Measurements from ENCODE around the gene ZNF423. TPM values are rescaled to one million over a fixed set of nuclear protein-coding genes. Genes with fewer than 3 reads are reported as not detected.

Gene ZNF423
- total RNA-seq, 2 experiments from 2014 or later, result not detected

DNA sequence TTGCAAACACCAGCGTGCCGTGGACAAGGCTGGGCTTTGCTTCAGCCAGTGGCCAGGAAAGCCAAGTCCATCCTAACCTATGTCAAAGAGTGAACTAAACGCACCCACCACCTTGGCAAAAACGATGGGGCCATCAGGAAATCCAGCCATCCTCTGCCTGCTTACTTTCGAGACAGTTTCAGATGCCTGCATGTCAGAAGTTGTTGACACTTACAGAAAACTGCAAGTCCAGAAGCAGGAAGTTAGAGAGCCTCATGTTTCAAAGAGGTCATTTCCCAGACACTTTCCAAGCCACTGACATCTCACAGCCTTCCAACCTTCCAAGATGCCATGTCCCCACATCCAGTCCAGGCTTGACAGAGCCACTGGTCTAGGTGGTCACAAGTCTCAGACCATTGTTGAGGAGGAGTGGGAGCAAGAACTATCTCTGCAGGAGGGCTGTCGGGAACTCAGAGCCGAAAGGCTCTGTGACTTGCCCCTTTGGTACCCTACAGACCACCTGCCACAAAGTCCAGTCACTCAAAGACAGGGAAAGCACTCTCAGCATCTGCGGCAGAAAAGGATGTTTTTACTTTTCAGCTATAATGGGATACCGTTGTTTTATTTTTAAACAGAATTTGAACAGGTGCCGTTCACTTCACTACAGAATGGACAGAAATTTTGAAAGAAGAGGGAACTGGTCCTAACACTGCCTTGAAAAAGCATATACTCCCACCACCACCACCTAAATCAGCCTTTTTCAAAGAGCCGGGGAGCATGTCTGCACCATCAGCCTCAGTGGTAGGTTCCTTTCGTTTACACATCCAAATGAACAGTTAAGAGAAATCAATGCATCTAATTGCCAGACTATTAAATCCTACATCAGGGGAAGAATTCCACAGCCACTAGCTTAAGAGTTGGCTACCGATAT lies 5.1 kb downstream of the ZNF423 start:
- CTCF ChIA-PET, result interaction anchor here (0.6 kb wide), 1 partner anchor 36 kb away, joined by 3 read pairs; no protein-coding TSS in a partner anchor
- POLR2A ChIA-PET, result no interaction called here
- H3K4me3 Mint-ChIP-seq, result no peak overlapping the region

DNA sequence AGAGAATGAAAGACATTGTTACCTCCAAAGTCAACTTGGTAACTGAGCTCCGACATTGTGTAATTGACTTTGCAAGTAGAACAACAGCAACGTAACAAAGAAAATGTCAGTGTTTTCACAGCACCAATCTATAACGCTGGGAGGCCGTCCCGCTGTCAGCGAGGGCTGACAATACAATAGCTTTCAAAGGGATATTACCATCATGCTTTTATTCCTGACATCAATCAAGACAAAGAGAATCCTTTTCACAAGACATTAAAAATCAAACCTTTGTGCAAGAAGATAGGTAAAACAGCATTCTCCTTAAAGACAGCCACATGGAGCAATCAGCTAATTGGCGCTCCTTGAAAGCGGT lies 6.2 kb downstream of the ZNF423 start:
- ChIA-PET CTCF (interaction anchor here (0.6 kb wide), 1 partner anchor 792 kb away, joined by 3 read pairs; no protein-coding TSS in a partner anchor), POLR2A (no interaction called here)
- H3K4me1 Mint-ChIP-seq, result peaks cover 3% of the 10 kb centered on the region
- H3K27me3 Mint-ChIP-seq, result peaks cover 39% of the 10 kb centered on the region
- no peak overlapping the region for H3K27ac Mint-ChIP-seq
- no peaks in the 10 kb centered on the region for H3K36me3 Mint-ChIP-seq (ENCODE audit: low read depth)
- no peak for DNase-seq
- no peaks in the 10 kb centered on the region for H3K9me3 Mint-ChIP-seq
- H3K4me3 Mint-ChIP-seq, result no peak overlapping the region

More for the DNA sequence above, 5.1 kb downstream of the ZNF423 start:
- Mint-ChIP-seq H3K4me1 (peaks cover 3% of the 10 kb centered on the region), H3K27ac (no peak overlapping the region), H3K36me3 (ENCODE audit: low read depth) (no peaks in the 10 kb centered on the region), H3K9me3 (no peaks in the 10 kb centered on the region), H3K27me3 (peaks cover 39% of the 10 kb centered on the region)
- DNase-seq, result no peak

DNA sequence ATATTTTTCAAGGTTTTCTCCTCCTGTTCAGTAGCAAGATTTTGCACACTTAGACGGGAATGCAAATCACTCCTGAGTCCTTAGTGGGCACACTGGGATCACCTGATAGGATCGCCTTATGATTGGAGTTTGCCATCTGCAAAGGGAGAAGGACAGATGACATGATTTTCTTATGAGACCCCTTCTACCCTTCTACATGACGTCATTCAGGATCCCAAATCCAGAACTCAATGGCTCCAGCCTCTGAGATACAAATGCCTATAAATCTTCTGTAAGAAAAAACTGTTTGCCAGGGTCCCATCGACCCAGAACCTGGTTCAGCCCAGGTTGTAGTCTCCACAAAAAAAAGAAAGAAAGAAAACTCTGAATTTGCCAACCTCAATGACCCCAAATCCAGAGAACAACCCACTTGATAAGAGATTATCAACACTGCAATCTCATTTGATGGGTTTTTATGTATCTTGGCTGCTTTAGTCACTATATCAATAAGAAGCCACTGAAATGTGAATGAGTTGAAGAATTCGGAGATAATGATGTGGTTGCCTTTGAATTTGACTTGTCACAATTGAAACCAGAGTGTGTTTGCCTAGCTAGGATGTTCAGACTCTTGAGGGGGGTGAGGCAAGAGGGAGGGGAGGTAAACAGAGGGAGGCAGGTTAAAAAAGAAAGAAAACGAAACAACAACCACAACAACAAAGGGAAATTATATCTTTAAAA lies 6.7 kb downstream of the ZNF423 start:
- DNase-seq, result no peak
- H3K9me3 Mint-ChIP-seq, result no peaks in the 10 kb centered on the region
- no peak overlapping the region for H3K27ac Mint-ChIP-seq
- H3K27me3 Mint-ChIP-seq, result peaks cover 39% of the 10 kb centered on the region
- no peaks in the 10 kb centered on the region for H3K36me3 Mint-ChIP-seq (ENCODE audit: low read depth)
- peaks cover under 1% of the 10 kb centered on the region for H3K4me1 Mint-ChIP-seq
- CTCF ChIA-PET, result interaction anchor here (0.6 to 1.1 kb wide), 2 partner anchors 8 to 791 kb away, joined by 3 read pairs; no protein-coding TSS in a partner anchor
- no peak overlapping the region for H3K4me3 Mint-ChIP-seq
- POLR2A ChIA-PET, result no interaction called here

DNA sequence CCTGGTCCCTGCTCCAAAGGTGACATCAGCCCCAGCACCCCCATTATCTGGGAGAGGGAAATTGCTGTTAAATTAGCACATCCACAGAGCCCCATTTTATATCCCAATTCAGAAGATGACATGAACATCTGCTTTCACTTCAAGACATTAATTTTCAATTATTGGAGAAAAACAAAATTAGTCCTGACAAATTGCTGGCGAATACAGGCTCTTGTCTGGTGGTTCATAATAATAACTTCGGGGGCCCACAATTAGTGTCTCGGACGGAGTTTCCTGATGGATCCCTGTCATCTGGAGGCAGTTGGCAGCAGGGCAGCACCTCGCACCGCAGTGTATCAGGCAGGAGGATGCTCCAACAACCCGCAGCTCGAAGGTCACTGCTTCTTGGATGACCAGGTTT lies 7.4 kb downstream of the ZNF423 start:
- Mint-ChIP-seq H3K4me3 (no peak overlapping the region), H3K36me3 (ENCODE audit: low read depth) (no peaks in the 10 kb centered on the region), H3K9me3 (no peaks in the 10 kb centered on the region), H3K4me1 (no peaks in the 10 kb centered on the region), H3K27ac (no peak overlapping the region), H3K27me3 (peaks cover 34% of the 10 kb centered on the region)
- POLR2A ChIA-PET, result no interaction called here
- CTCF ChIA-PET, result interaction anchor here (1.1 kb wide), 1 partner anchor 9 kb away, joined by 3 read pairs; no protein-coding TSS in a partner anchor
- DNase-seq, result no peak

DNA sequence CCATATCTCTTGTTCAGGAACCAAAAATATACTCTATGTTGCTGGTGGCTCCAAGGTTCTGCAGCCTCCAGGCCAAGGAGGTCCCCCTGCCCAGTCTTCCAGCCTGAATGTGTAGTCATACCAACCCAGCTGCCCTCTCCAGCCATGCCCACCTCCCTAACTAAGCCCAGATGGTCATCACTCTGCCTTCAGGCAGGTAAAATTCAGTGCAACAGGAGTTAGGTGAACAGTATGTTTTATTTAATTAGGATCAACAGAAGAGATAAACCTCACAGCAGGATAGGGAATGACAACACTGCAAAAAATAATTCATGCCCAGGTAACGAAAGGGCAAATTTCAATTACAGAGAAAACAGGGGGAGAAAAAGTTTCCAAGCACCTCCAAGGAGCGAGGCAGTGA lies 9.1 kb downstream of the ZNF423 start:
- Mint-ChIP-seq H3K36me3 (ENCODE audit: low read depth) (no peaks in the 10 kb centered on the region), H3K9me3 (no peaks in the 10 kb centered on the region), H3K4me3 (no peak overlapping the region), H3K27ac (no peak overlapping the region), H3K4me1 (no peaks in the 10 kb centered on the region), H3K27me3 (peaks cover 27% of the 10 kb centered on the region)
- CTCF ChIA-PET, result no interaction called here
- no peak for DNase-seq
- POLR2A ChIA-PET, result no interaction called here

DNA sequence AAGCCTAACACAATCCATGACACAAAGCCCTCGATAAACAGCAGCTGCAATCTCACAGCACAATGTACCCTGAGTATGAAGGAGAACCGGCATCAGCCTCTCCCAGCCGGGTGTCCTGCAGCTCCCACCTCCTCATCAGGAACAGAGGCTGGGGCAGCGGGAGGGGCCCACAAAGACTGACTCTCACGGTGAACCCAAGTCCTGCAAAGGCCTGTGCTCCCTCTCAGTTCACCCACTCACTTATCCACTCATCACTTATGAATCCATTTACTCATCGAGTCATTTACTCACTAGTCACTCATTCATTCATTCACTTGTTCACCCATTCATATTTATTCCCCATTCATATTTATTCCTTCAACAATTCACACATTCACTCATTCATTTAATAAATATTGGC lies 11.6 kb downstream of the ZNF423 start:
- no peak for DNase-seq
- H3K36me3 Mint-ChIP-seq (ENCODE audit: low read depth), result no peaks in the 10 kb centered on the region
- H3K27me3 Mint-ChIP-seq, result peaks cover 21% of the 10 kb centered on the region
- H3K27ac Mint-ChIP-seq, result no peak overlapping the region
- ChIA-PET CTCF (interaction anchor here (0.6 kb wide), 2 partner anchors 221 to 1016 kb away, joined by 3 read pairs; no protein-coding TSS in a partner anchor), POLR2A (no interaction called here)
- H3K9me3 Mint-ChIP-seq, result no peaks in the 10 kb centered on the region
- H3K4me1 Mint-ChIP-seq, result no peaks in the 10 kb centered on the region
- H3K4me3 Mint-ChIP-seq, result no peak overlapping the region

DNA sequence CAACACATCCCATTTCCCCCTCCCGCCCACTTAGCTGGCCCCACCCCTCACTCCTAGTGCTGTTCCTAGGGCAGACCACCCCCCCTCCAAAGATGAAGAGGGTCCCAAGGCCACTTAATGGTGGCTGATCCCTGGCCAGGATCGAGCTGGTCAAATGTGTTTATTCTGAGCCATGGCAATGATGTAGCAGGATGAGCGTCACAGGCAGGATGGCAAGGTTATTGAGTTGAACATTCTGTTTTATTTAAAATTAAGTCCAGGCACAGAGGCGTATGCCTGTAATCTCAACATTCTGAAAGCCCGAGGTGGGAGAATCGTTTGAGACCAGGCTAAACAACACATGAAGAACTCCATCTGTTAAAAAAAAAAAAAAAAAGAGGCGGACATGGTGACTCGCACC lies 12.2 kb downstream of the ZNF423 start:
- Mint-ChIP-seq H3K27ac (no peak overlapping the region), H3K4me1 (no peaks in the 10 kb centered on the region), H3K36me3 (ENCODE audit: low read depth) (no peaks in the 10 kb centered on the region), H3K27me3 (peaks cover 20% of the 10 kb centered on the region), H3K4me3 (no peak overlapping the region), H3K9me3 (no peaks in the 10 kb centered on the region)
- ChIA-PET CTCF (interaction anchor here (0.6 kb wide), 2 partner anchors 222 to 1017 kb away, joined by 3 read pairs; no protein-coding TSS in a partner anchor), POLR2A (no interaction called here)
- DNase-seq, result no peak

DNA sequence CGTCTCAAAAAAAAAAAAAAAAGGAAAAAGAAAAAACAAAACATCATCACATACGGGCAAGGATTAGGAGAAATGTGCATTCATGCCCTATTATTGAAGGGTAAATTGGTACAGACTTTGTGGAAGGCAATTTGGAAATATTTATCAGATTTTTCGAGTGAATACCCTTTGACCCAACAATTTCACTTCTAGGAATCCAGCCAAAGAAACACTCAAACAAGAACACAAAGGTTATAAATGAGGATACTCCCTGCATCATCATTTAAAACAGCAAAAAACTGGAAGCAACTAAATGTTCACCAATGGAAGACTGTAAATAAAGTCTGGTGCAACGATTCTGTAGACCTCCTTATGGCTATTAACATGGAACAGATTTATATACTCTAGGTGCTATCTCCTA lies 12.9 kb downstream of the ZNF423 start:
- H3K27me3 Mint-ChIP-seq, result peaks cover 22% of the 10 kb centered on the region
- H3K4me1 Mint-ChIP-seq, result no peaks in the 10 kb centered on the region
- ChIA-PET CTCF (interaction anchor here (0.6 kb wide), 1 partner anchor 114 kb away, joined by 4 read pairs; no protein-coding TSS in a partner anchor), POLR2A (no interaction called here)
- no peaks in the 10 kb centered on the region for H3K36me3 Mint-ChIP-seq (ENCODE audit: low read depth)
- no peak for DNase-seq
- H3K9me3 Mint-ChIP-seq, result no peaks in the 10 kb centered on the region
- H3K27ac Mint-ChIP-seq, result no peak overlapping the region
- H3K4me3 Mint-ChIP-seq, result no peak overlapping the region

DNA sequence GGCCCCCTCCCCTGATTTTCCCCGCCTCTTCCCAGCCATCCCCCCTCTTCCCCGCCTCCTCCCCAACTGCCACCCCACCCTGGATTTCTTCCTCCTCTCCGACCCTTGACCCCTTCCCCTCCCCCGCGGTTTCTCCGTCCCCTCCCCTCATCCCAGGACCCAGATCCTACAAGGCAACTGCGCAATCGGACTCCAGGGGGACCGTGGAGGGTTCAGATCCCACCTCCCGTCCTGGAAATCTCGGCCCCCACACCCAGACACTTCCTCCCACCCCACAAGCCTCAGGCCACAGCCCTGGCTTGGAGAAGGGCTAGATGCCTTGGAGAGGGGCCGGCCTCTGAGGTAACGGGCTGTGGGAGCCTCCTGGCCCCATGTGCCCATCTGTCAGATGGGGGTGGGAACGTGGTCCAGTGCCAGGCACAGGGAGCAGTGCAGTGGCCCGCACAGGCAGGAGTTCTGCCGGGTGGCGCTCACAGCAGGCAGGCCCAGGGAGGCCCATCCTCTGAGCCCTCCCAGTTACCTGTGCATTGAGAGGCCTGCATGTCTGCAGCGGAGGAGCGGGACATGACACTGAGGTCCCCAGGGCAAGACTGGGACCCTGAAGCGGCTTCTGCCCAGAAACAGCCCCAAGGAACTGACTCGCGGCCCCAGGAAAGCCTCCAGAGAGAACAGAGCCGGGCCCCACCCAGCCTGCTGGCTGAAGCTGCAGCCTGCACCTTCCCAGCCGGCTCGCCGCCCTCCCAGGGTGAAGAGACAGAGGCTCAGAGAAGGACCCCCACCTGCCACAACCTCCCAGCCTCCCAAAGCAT lies 16.7 kb downstream of the ZNF423 start:
- Mint-ChIP-seq H3K36me3 (ENCODE audit: low read depth) (no peaks in the 10 kb centered on the region), H3K27me3 (peaks cover 24% of the 10 kb centered on the region), H3K4me1 (no peaks in the 10 kb centered on the region), H3K9me3 (no peaks in the 10 kb centered on the region), H3K4me3 (no peak overlapping the region), H3K27ac (no peak overlapping the region)
- DNase-seq, result no peak
- ChIA-PET POLR2A (no interaction called here), CTCF (interaction anchor here (0.5 kb wide), 1 partner anchor 20 kb away, joined by 4 read pairs; no protein-coding TSS in a partner anchor)

DNA sequence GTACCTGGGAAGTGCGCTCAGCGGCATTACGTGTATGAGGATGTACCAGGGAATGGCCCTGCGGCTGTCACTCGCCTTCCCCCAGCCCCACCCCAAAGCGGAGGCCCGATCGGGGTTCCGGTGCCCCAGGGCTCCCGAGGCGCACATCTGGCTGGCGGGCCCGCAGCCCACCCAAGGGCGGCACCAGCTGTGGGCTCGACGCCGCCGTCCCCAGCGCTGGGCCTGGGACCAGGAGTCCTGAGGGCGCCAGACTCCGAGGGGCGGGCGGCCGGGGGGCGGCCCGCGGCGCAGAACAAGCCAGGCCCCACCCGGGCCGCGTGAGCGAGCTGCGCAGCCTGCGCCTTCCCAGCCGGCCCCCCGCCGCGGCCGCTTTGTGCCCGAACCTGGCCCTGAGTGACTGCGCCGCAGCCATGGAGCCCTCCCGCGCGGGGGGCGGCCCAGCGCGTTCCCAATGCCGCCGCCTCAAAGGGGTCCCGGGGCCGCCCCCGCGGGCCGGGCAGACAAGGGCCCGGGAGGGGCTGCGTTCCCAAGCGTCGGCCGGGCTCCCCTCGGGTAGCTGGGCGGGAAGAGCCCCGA lies 17.4 kb downstream of the ZNF423 start:
- CTCF ChIA-PET, result no interaction called here
- Mint-ChIP-seq H3K9me3 (no peaks in the 10 kb centered on the region), H3K27me3 (peaks cover 22% of the 10 kb centered on the region), H3K27ac (no peak overlapping the region), H3K4me1 (no peaks in the 10 kb centered on the region), H3K36me3 (ENCODE audit: low read depth) (no peaks in the 10 kb centered on the region), H3K4me3 (no peak overlapping the region)
- no peak for DNase-seq
- POLR2A ChIA-PET, result no interaction called here

DNA sequence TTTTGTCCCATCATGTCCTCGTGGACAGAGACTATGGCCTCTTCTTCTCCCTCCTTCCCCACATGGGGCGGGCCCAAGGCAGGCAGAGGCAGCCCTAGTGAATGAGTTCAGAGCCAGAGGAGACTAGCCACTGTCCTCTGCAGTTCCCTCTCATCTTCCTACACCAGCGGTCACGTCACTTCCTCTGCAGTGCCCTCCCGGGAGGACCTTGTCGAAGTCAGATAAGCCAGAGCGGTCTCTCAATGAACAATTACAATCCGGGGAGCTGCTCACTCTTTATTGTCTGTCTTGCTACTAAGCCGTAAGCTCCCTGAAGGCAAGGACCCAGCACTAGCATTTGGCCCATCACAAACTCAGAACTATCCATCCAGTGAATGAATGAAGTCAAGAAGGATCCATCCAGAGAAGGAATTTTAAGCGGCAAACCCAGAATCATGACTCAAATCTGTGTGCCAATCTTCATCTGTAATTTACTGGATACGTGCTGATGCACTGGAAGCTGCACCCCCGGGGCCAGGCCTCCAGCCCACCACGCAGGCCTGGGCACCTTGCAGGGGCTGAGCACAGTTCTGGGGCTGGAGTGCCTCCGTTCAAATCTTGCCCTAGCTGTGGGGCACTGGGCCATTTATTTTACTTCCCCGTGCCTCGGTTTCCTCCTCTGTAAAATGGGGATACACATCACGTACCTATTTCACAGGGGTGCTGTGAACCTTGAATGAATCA lies 18.1 kb downstream of the ZNF423 start:
- DNase-seq, result no peak
- ChIA-PET POLR2A (no interaction called here), CTCF (interaction anchor here (0.6 kb wide), 2 partner anchors 51 to 206 kb away, joined by 3 to 6 read pairs; no protein-coding TSS in a partner anchor)
- H3K27ac Mint-ChIP-seq, result no peak overlapping the region
- peaks cover 17% of the 10 kb centered on the region for H3K27me3 Mint-ChIP-seq
- no peak overlapping the region for H3K4me3 Mint-ChIP-seq
- H3K4me1 Mint-ChIP-seq, result no peaks in the 10 kb centered on the region
- H3K9me3 Mint-ChIP-seq, result no peaks in the 10 kb centered on the region
- H3K36me3 Mint-ChIP-seq (ENCODE audit: low read depth), result no peaks in the 10 kb centered on the region

DNA sequence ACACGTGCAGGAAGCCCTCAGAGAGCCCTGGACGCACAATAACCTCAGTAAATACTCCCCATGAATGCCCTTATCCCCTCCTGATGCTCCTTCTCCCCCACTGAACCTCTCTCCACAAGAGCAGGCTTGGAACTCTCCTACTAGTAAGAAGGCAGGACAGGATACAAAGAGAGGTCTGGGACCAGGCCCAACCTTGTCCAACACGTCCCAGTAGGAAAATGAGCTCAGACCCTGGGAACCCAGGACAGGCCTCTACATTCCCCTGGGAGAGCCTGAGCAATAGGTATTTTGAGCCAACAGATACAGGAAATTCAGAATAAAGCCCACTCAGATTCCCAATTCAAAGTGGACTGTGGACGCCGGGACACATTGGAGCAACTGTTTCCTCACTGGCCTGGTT lies 19.2 kb downstream of the ZNF423 start:
- Mint-ChIP-seq H3K4me3 (no peak overlapping the region), H3K27me3 (peaks cover 17% of the 10 kb centered on the region), H3K4me1 (no peaks in the 10 kb centered on the region), H3K36me3 (ENCODE audit: low read depth) (no peaks in the 10 kb centered on the region), H3K9me3 (no peaks in the 10 kb centered on the region), H3K27ac (no peak overlapping the region)
- POLR2A ChIA-PET, result no interaction called here
- CTCF ChIA-PET, result no interaction called here
- no peak for DNase-seq
